Suprapubic skin (tissue), 4 donors: ENCODE results near the gene SERINC2. TPM values are rescaled to one million over a fixed set of nuclear protein-coding genes. Genes with fewer than 3 reads are reported as not detected.
"Not testable (repeated sequence)": the region's sequence is repeated elsewhere in the genome, so short reads cannot be mapped to it uniquely, and the experiment has no call there.

Experiments
- DNase-seq, 2 donors: peaks; one replicate each; pipeline ENCODE4 v3.0.0-alpha.2; 2019; ENCODE audit warnings: low spot score in 2 of 2
- H3K27ac ChIP-seq: fragments of 200-600 bp; sonication (generic); one replicate; pipeline ENCODE4 v1.5.1; 2019
- H3K27me3 ChIP-seq: fragments of 200-600 bp; sonication (generic); one replicate; pipeline ENCODE4 v1.5.1; 2019
- H3K36me3 ChIP-seq: fragments of 200-600 bp; sonication (generic); one replicate; pipeline ENCODE4 v1.5.1; 2019
- H3K4me1 ChIP-seq: fragments of 200-600 bp; sonication (generic); one replicate; pipeline ENCODE4 v1.5.1; 2019
- H3K4me3 ChIP-seq: fragments of 200-600 bp; sonication (generic); one replicate; pipeline ENCODE4 v1.5.1; 2019; ENCODE audit warnings: mild to moderate bottlenecking
- H3K9me3 ChIP-seq: fragments of 200-600 bp; sonication (generic); one replicate; pipeline ENCODE4 v1.5.1; 2019
- EP300 ChIP-seq: sonication (generic); formaldehyde crosslinking; IDR thresholded peaks from one replicate; pipeline ENCODE4 v1.6.1; 2017; ENCODE audit warnings: antibody characterized with exemption
- POLR2A ChIP-seq, 2 donors: fragments of 450-650 bp; IDR thresholded peaks; one replicate each; pipeline ENCODE4 v1.6.1; 2017; ENCODE audit warnings: antibody characterized with exemption in 2 of 2, mild to moderate bottlenecking in 2 of 2, moderate library complexity in 2 of 2
- POLR2AphosphoS5 ChIP-seq, 3 donors: sonication (generic); formaldehyde crosslinking; IDR thresholded peaks; one replicate each; pipeline ENCODE4 v1.6.1; 2017; ENCODE audit warnings: antibody characterized with exemption in 3 of 3
- WGBS: methylation state at CpG from one replicate; pipeline ENCODE4 v1.1.5; 2018; 5-methylcytosine and 5-hydroxymethylcytosine counted together
- total RNA-seq, 4 donors: library from RNA; depleted of rRNA; stranded (reverse); fragments of >200 nt; gene quantifications; one replicate each; pipeline ENCODE4 v1.1.0, GENCODE V29; 2016
- TF ChIP-seq, protein P1 (sequence below), 2 donors: fragments of 200-600 bp in 1 of 2; fragments of 450-650 bp in 1 of 2; sonication (generic) in 1 of 2; IDR thresholded peaks; one replicate each; pipeline ENCODE4 v1.5.1; 2016 to 2019; ENCODE audit warnings: antibody characterized with exemption in 2 of 2, mild to moderate bottlenecking in 1 of 2, moderate library complexity in 1 of 2

The SERINC2 gene
- total RNA-seq, 4 donors from 2014 or later: 52.9 to 95.6 (median 68.3) TPM

DNA sequence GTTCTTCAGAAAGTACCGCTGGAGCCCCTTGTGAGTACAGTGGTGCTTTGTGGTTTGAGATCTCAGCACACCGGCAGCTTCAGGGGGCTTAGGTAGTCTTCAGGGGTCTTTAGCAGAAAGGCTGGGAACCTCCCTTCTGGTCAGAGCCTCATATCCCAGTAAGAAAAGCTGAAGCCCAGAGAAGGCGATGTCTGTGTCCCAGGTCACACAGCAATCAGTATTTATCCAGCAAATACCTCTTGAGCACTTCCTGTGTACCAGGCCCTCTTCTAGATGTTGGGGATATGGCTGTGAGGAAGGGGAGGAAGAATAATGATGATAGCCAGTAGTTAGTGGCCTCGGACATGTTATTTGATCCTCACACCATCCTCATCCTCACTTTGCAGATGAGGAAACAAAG is 14.3 kb downstream of the SERINC2 start:
- Histone ChIP-seq H3K4me1 (peaks cover 12% of the 10 kb centered on the region), H3K36me3 (no peaks in the 10 kb centered on the region), H3K9me3 (no peaks in the 10 kb centered on the region), H3K27me3 (no peaks in the 10 kb centered on the region), H3K27ac (no peak overlapping the region), H3K4me3 (no peak overlapping the region)
- TF ChIP-seq POLR2AphosphoS5 (IDR thresholded peaks at IDR 0.05) (no peak), EP300 (no peak), POLR2A (IDR thresholded peaks at IDR 0.05) (no peak)
- TF ChIP-seq, protein P1, sequence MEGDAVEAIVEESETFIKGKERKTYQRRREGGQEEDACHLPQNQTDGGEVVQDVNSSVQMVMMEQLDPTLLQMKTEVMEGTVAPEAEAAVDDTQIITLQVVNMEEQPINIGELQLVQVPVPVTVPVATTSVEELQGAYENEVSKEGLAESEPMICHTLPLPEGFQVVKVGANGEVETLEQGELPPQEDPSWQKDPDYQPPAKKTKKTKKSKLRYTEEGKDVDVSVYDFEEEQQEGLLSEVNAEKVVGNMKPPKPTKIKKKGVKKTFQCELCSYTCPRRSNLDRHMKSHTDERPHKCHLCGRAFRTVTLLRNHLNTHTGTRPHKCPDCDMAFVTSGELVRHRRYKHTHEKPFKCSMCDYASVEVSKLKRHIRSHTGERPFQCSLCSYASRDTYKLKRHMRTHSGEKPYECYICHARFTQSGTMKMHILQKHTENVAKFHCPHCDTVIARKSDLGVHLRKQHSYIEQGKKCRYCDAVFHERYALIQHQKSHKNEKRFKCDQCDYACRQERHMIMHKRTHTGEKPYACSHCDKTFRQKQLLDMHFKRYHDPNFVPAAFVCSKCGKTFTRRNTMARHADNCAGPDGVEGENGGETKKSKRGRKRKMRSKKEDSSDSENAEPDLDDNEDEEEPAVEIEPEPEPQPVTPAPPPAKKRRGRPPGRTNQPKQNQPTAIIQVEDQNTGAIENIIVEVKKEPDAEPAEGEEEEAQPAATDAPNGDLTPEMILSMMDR (IDR thresholded peaks at IDR 0.05): no peak
- no peak for DNase-seq
- WGBS: 96% methylated on average over 4 of the region's 4 CpGs

DNA sequence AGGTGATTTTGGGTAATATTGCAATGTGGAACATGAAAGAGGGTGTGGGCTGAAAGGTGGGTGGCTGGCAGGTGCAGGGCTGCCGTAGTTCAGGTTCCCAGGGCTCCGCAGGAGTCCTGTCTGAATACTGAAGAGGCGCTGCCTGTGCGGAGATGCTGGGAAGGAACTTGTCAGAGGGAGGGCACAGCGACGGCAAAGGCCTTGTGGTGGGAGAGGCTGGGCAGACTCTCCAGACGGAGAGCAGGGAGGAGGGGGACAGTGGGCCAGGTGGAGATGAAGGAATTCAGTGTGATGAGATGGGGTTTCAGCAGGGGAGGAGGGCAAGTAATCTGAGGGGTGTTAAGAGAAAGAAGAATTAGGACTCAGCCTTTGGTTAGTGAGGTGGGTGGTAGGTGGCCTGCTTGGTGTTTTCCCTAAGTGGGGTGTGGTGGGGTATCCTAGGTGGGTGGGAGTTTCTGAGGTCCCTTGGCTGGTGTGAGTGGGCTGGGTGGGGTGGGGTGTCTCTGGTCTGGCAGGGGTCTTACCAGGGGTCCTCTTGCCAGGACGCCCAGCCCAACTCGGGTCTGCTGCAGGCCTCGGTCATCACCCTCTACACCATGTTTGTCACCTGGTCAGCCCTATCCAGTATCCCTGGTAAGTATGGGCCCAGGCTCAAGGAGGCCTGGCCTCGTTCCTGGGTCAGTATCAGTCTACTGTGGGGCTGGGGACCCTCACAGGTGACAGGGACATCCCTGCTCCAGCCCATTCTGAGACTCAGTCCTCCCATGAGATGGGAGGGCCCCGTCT is 15.6 kb downstream of the SERINC2 start:
- TF ChIP-seq POLR2A (IDR thresholded peaks at IDR 0.05) (no peak), EP300 (no peak), POLR2AphosphoS5 (IDR thresholded peaks at IDR 0.05) (no peak)
- TF ChIP-seq, protein P1 (IDR thresholded peaks at IDR 0.05): no peak
- 92% methylated on average over 12 of the region's 12 CpGs for WGBS
- H3K36me3 ChIP-seq: peaks cover 3% of the 10 kb centered on the region

DNA sequence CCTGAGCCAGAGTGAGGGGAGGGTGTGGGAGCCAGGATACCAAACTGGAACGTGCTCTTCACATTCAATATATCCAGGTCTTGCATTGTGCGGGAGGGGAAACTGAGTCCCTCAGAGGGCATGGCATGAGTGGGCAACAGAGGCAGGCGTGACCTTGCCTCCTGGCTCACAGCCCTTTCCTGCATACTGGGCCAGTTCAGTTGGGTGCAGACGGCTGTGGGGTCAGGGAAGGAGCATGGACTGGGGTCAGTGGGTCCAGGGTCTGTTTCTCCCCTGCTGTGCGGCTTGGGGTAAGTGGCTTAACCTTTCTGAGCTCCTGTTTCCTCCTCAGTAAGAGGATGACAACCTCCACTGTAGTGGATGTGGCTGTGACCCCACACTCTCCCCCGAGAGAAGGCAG is 16.6 kb downstream of the SERINC2 start:
- H3K27ac ChIP-seq: no peak overlapping the region
- H3K4me3 ChIP-seq: no peak overlapping the region
- no peaks in the 10 kb centered on the region for H3K27me3 ChIP-seq
- TF ChIP-seq EP300: no peak
- H3K4me1 ChIP-seq: peaks cover 5% of the 10 kb centered on the region
- DNase-seq: peak in 1 of 2 donors; percentile 32
- no peaks in the 10 kb centered on the region for H3K9me3 ChIP-seq
- 100% methylated on average over 2 of the region's 6 CpGs for WGBS
- H3K36me3 ChIP-seq: peaks cover 3% of the 10 kb centered on the region

More for the DNA sequence above, 15.6 kb downstream of the SERINC2 start:
- no peaks in the 10 kb centered on the region for H3K9me3 ChIP-seq
- peaks cover 5% of the 10 kb centered on the region for H3K4me1 ChIP-seq
- no peak overlapping the region for H3K27ac ChIP-seq
- H3K4me3 ChIP-seq: no peak overlapping the region
- no peak for DNase-seq
- H3K27me3 ChIP-seq: no peaks in the 10 kb centered on the region

DNA sequence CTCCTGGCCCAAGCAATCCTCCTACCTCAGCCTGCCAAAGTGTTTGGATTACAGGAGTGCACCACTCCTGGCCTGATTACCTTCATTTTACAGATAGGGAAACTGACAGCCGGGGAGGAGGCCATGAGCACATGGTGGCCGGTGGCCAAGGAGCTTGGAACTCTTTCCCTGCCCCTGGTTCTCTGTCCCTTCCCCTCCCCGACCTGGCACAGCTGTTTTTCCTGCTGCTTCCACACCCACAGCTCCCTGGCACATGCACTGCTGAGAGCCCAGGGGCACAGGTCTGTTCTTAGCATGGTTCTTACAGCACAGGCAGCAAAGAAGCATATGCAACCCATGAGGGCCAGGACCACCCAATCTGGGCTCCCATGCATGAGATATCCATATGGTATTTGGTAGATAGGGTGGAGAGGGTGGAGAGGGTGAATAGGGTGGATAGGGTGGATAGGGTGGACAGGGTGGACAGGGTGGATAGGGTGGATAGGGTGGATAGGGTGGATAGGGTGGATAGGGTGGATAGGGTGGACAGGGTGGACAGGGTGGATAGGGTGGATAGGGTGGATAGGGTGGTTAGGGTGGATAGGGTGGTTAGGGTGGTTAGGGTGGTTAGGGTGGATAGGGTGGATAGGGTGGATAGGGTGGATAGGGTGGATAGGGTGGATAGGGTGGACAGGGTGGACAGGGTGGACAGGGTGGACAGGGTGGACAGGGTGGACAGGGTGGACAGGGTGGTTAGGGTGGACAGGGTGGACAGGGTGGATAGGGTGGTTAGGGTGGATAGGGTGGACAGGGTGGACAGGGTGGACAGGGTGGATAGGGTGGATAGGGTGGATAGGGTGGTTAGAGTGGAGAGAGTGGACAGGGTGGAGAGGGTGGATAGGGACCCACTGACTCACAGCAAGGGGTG is 18.6 kb downstream of the SERINC2 start:
- H3K27me3 ChIP-seq, H3K4me1 ChIP-seq, H3K36me3 ChIP-seq, H3K27ac ChIP-seq, H3K9me3 ChIP-seq, H3K4me3 ChIP-seq: not testable (repeated sequence)
- 58% methylated on average over 3 of the region's 3 CpGs for WGBS
- peak in 1 of 2 donors; percentile 39 for DNase-seq

DNA sequence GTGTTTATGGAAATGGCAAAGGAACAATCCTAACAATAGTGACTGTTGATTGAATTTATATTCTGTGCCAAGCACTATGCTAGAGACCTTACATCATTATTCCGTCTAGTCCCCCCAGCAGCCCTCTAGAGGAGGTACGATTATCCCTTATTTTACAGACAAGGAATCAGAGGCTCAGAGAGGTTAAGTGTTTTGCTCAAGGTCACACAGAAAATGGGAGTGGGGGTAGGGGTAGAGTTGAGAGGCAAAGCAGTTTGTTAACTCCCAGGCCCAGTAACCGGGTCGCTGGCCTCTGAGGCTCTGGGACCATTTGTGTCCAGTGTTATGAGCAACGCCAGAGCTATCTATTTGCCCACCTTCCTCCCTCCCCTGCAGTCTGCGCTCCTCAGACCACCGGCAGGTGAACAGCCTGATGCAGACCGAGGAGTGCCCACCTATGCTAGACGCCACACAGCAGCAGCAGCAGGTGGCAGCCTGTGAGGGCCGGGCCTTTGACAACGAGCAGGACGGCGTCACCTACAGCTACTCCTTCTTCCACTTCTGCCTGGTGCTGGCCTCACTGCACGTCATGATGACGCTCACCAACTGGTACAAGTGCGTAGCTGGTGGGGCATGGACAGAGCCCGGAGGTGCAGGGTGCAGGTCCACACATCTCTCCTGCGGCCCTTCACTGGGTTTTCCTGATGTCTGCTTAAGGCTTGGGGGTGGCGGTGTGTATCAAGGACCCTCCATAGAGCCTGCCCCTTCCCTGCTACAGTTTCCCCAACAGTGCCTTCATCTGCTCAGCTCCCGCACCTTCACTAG is 19.8 kb downstream of the SERINC2 start:
- peaks cover 3% of the 10 kb centered on the region for H3K36me3 ChIP-seq
- TF ChIP-seq, protein P1 (IDR thresholded peaks at IDR 0.05): no peak
- no peak for TF ChIP-seq EP300
- no peak for TF ChIP-seq POLR2A (IDR thresholded peaks at IDR 0.05)
- TF ChIP-seq POLR2AphosphoS5 (IDR thresholded peaks at IDR 0.05): no peak
- H3K4me1 ChIP-seq: no peaks in the 10 kb centered on the region
- H3K27me3 ChIP-seq: no peaks in the 10 kb centered on the region
- WGBS: 92% methylated on average over 17 of the region's 20 CpGs
- H3K27ac ChIP-seq: no peak overlapping the region
- no peak overlapping the region for H3K4me3 ChIP-seq
- no peaks in the 10 kb centered on the region for H3K9me3 ChIP-seq
- DNase-seq: peak; percentile 39 to 67
